B cell (primary cell): ENCODE data around the gene ELFN1. TPM values are rescaled to one million over a fixed set of nuclear protein-coding genes. Genes with fewer than 3 reads are reported as not detected.

Source experiments
- ATAC-seq: fragments of 200-7000 bp; cut with Tn5 transposase; one replicate; pipeline ENCODE4 v1.10.0; 2021; ENCODE audit warnings: low read depth, mild to moderate bottlenecking, moderate number of reproducible peaks, moderate library complexity
- CTCF ChIA-PET: fragments of 350-600 bp; sonication (Branson Sonifier 250); formaldehyde crosslinking; loops from one replicate; lab custom pipeline; 2021; ENCODE audit warnings: antibody characterized with exemption, inconsistent platforms; lab: Charles Lee
- POLR2A ChIA-PET: fragments of 350-600 bp; sonication (Branson Sonifier 250); formaldehyde crosslinking; loops from one replicate; lab custom pipeline; 2021; ENCODE audit warnings: antibody characterized with exemption; lab: Charles Lee
- DNase-seq: peaks from one replicate; pipeline ENCODE4 v3.0.0; 2013
- H2AFZ ChIP-seq: 2 replicates; pipeline ENCODE4 v1.6.1; 2012; ENCODE audit warnings: mild to moderate bottlenecking, low read depth, low read length; ENCODE audit not compliant: insufficient read depth, poor library complexity, severe bottlenecking
- H3K27ac ChIP-seq, 2 donors: 1 replicate in 1 of 2; 2 replicates in 1 of 2; pipeline ENCODE4 v1.5.1; 2012 to 2013; ENCODE audit warnings: low read length in 2 of 2, mild to moderate bottlenecking in 2 of 2, moderate library complexity in 1 of 2
- H3K27me3 ChIP-seq, 4 experiments: fragments of 200-600 bp in 1 of 4; sonication (generic) in 1 of 4; replicated peaks in 1 of 4; 1 replicate in 2 of 4; 2 replicates in 2 of 4; pipeline versions ENCODE4 v1.6.1 to v1.7.0; 2013 to 2016; ENCODE audit warnings: low read length in 3 of 4, mild to moderate bottlenecking in 2 of 4, mixed read lengths in 1 of 4, moderate library complexity in 1 of 4; ENCODE audit not compliant: insufficient read depth in 4 of 4, control insufficient read depth in 3 of 4; ENCODE audit errors: control extremely low read depth in 1 of 4
- H3K36me3 ChIP-seq, 2 experiments: replicated peaks in 1 of 2; 1 replicate in 1 of 2; 2 replicates in 1 of 2; pipeline versions ENCODE4 v1.6.1 to v1.7.1; 2013; ENCODE audit warnings: low read length in 1 of 2; ENCODE audit not compliant: insufficient read depth in 2 of 2, control insufficient read depth in 1 of 2; ENCODE audit errors: control extremely low read depth in 1 of 2, extremely low read depth in 1 of 2
- H3K4me1 ChIP-seq, 2 donors: fragments of 200-600 bp in 1 of 2; sonication (generic) in 1 of 2; 1 replicate in 1 of 2; 2 replicates in 1 of 2; pipeline versions ENCODE4 v1.5.1 to v1.6.1; 2013 to 2017; ENCODE audit warnings: low read length in 2 of 2; ENCODE audit not compliant: control insufficient read depth in 2 of 2, insufficient read depth in 2 of 2
- H3K4me2 ChIP-seq: replicated peaks from 2 replicates; pipeline ENCODE3; 2012; ENCODE audit warnings: mild to moderate bottlenecking, low read depth, low read length; ENCODE audit not compliant: poor library complexity, severe bottlenecking
- H3K4me3 ChIP-seq, 5 experiments: fragments of 200-600 bp in 1 of 5; sonication (generic) in 1 of 5; 1 replicate in 3 of 5; 2 replicates in 2 of 5; pipeline versions ENCODE4 v1.5.1 to v1.7.0; 2011 to 2016; ENCODE audit warnings: low read length in 4 of 5, mild to moderate bottlenecking in 4 of 5, low read depth in 2 of 5, control low read depth in 1 of 5, moderate library complexity in 1 of 5; ENCODE audit not compliant: insufficient read depth in 1 of 5; ENCODE audit errors: control extremely low read depth in 1 of 5, extremely low read depth in 1 of 5
- H3K79me2 ChIP-seq: fragments of 200-600 bp; sonication (generic); one replicate; pipeline ENCODE4 v1.6.0; 2016; ENCODE audit warnings: low read length; ENCODE audit not compliant: control insufficient read depth, insufficient read depth
- H3K9ac ChIP-seq: fragments of 200-600 bp; sonication (generic); 2 replicates; pipeline ENCODE4 v1.6.1; 2017; ENCODE audit warnings: mild to moderate bottlenecking, low read length, moderate library complexity
- H3K9me3 ChIP-seq, 3 donors: one replicate each; pipeline versions ENCODE4 v1.6.1 to v1.7.1; 2013; ENCODE audit warnings: low read length in 2 of 3; ENCODE audit not compliant: control insufficient read depth in 2 of 3, insufficient read depth in 1 of 3; ENCODE audit errors: control extremely low read depth in 1 of 3
- H4K20me1 ChIP-seq: 2 replicates; pipeline ENCODE4 v1.6.0; 2012; ENCODE audit warnings: mild to moderate bottlenecking, low read length; ENCODE audit not compliant: insufficient read depth, control insufficient read depth, poor library complexity, severe bottlenecking
- H3K27ac Mint-ChIP-seq: one replicate; pipeline ENCODE4 v1.8.0; 2021; ENCODE audit warnings: mixed read lengths
- H3K27me3 Mint-ChIP-seq: one replicate; pipeline ENCODE4 v1.8.0; 2021; ENCODE audit warnings: mixed read lengths
- H3K4me1 Mint-ChIP-seq: one replicate; pipeline ENCODE4 v1.8.0; 2021; ENCODE audit warnings: mixed read lengths
- H3K4me3 Mint-ChIP-seq: one replicate; pipeline ENCODE4 v1.8.0; 2021; ENCODE audit warnings: mixed read lengths
- H3K9me3 Mint-ChIP-seq: one replicate; pipeline ENCODE4 v1.8.0; 2022; ENCODE audit warnings: mixed read lengths; ENCODE audit not compliant: insufficient read depth
- EZH2 ChIP-seq: IDR thresholded peaks from 2 replicates; pipeline ENCODE4 v1.6.1; 2012; ENCODE audit warnings: borderline replicate concordance, low read depth, mild to moderate bottlenecking, moderate library complexity, low read length; ENCODE audit not compliant: insufficient read depth, poor library complexity, severe bottlenecking
- WGBS: methylation state at CpG from one replicate; pipeline ENCODE4 v1.1.5; 2013; ENCODE audit warnings: missing lambda C conversion rate; ENCODE audit not compliant: insufficient coverage; 5-methylcytosine and 5-hydroxymethylcytosine counted together
- intact Hi-C: fragments of 100-400 bp; cut with micrococcal nuclease; formaldehyde crosslinking; loops from one replicate; pipeline ENCODE4 v1.10.0; 2022
- polyA plus RNA-seq: library from polyadenylated mRNA; depleted of rRNA; stranded (reverse); fragments of >200 nt; gene quantifications from 2 replicates; pipeline ENCODE4 v1.2.3, GENCODE V29; 2012
- total RNA-seq, 2 donors: library from RNA; stranded (reverse); fragments of 120-200 nt in 1 of 2; gene quantifications; 1 replicate in 1 of 2; 2 replicates in 1 of 2; pipeline versions ENCODE4 v1.2.3 to v1.2.4, GENCODE V29; 2013 to 2022
- TF ChIP-seq, protein P1 (sequence below): fragments of 200-600 bp; IDR thresholded peaks from one replicate; pipeline ENCODE4 v1.8.0; 2022; ENCODE audit warnings: antibody characterized with exemption, mild to moderate bottlenecking

Gene ELFN1
- total and polyA plus RNA-seq, 2 donors (not counting 1 experiment from before 2014, with no cell fraction given) = 0.12 TPM; not detected in 1

DNA sequence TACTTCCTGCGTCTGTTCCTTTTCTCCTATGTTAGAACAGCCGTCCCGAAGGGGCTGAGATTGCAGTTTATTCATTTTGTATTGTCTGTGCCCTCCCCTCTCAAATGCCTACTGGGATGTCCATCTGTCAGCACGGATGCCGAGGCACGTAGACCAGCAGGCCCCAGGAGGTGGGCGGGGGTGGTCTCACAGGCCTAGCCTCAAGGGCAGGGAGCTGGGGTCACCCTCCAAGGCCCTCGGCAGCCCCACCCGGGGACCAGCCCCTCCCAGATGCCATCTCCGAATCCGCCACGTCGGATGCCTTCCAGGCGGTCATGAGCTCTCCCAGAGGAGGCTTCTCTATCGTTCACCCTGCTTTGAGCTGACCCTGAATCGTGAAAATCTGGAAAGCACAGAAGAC is 59.7 kb downstream of the ELFN1 start:
- H3K27me3 ChIP-seq = no peaks in the 10 kb centered on the region
- H4K20me1 ChIP-seq = no peaks in the 10 kb centered on the region
- intact Hi-C loops = no loop called here
- TF ChIP-seq, protein P1, sequence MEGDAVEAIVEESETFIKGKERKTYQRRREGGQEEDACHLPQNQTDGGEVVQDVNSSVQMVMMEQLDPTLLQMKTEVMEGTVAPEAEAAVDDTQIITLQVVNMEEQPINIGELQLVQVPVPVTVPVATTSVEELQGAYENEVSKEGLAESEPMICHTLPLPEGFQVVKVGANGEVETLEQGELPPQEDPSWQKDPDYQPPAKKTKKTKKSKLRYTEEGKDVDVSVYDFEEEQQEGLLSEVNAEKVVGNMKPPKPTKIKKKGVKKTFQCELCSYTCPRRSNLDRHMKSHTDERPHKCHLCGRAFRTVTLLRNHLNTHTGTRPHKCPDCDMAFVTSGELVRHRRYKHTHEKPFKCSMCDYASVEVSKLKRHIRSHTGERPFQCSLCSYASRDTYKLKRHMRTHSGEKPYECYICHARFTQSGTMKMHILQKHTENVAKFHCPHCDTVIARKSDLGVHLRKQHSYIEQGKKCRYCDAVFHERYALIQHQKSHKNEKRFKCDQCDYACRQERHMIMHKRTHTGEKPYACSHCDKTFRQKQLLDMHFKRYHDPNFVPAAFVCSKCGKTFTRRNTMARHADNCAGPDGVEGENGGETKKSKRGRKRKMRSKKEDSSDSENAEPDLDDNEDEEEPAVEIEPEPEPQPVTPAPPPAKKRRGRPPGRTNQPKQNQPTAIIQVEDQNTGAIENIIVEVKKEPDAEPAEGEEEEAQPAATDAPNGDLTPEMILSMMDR = no peak
- no peak for TF ChIP-seq EZH2
- no peak overlapping the region for H3K4me3 ChIP-seq
- peaks cover 0 to 37% (median 0%) of the 10 kb centered on the region in 3 donors for H3K9me3 ChIP-seq
- H3K4me2 ChIP-seq = no peak overlapping the region
- ChIA-PET CTCF (no interaction called here), POLR2A (no interaction called here)
- Mint-ChIP-seq H3K27ac (no peak overlapping the region), H3K4me3 (no peak overlapping the region), H3K27me3 (peaks cover 17% of the 10 kb centered on the region), H3K9me3 (no peaks in the 10 kb centered on the region), H3K4me1 (no peaks in the 10 kb centered on the region)
- DNase-seq (no peak), ATAC-seq (no peak)
- no peak overlapping the region for H3K9ac ChIP-seq
- H3K36me3 ChIP-seq = no peaks in the 10 kb centered on the region
- H3K79me2 ChIP-seq = no peaks in the 10 kb centered on the region
- H2AFZ ChIP-seq = no peak overlapping the region
- no peaks in the 10 kb centered on the region for H3K4me1 ChIP-seq
- no peak overlapping the region for H3K27ac ChIP-seq
- 98% methylated on average over 14 of the region's 16 CpGs for WGBS

DNA sequence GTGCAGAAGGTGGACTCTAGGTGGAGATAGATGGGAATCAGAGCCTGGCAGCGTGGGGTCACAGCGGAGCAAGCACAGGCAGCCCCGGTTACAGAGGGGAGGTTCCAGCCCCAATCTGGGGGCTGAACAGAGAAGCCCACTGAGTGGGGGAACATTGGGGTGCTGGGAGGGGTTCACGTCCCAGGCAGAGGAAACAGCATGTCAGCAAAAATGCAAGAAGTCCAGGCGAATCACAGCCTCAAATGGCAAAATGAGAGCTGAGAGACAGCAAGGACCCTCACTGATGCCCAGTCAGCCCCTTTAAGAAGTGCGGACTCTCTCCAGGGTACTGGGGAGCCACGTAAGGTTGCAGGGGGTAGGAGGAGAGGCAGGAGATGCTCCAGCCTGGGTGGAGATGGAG is 62.0 kb downstream of the ELFN1 start:
- Mint-ChIP-seq H3K4me1 (no peaks in the 10 kb centered on the region), H3K27me3 (peaks cover 11% of the 10 kb centered on the region), H3K4me3 (no peak overlapping the region), H3K9me3 (no peaks in the 10 kb centered on the region), H3K27ac (no peak overlapping the region)
- H3K4me1 ChIP-seq = no peaks in the 10 kb centered on the region
- DNase-seq (no peak), ATAC-seq (no peak)
- WGBS = 91% methylated on average over 7 of the region's 7 CpGs
- H3K9me3 ChIP-seq = peaks cover 0 to 30% (median 0%) of the 10 kb centered on the region in 3 donors
- TF ChIP-seq, protein P1 = no peak
- TF ChIP-seq EZH2 = no peak
- no peaks in the 10 kb centered on the region for H3K36me3 ChIP-seq
- intact Hi-C loops = no loop called here
- no peak overlapping the region for H3K4me2 ChIP-seq
- H2AFZ ChIP-seq = no peak overlapping the region
- H4K20me1 ChIP-seq = no peaks in the 10 kb centered on the region
- H3K9ac ChIP-seq = no peak overlapping the region
- no peaks in the 10 kb centered on the region for H3K27me3 ChIP-seq
- H3K27ac ChIP-seq = no peak overlapping the region
- CTCF ChIA-PET = interaction anchor here (0.7 kb wide), 1 partner anchor 22 kb away, joined by 3 read pairs; no protein-coding TSS in a partner anchor
- no peaks in the 10 kb centered on the region for H3K79me2 ChIP-seq
- POLR2A ChIA-PET = no interaction called here
- no peak overlapping the region for H3K4me3 ChIP-seq
